Stimulated activated CD8-positive, alpha-beta memory T cell treated with anti-CD3 and anti-CD28 coated beads, Interleukin-7, amount 100 ng/mL, for 24 hours (primary cell): ENCODE measurements around the gene LSR.

Experiments
- DNase-seq: peaks from one replicate; pipeline ENCODE4 v3.0.0-alpha.2; 2020; ENCODE audit warnings: low read depth

Gene LSR

GRCh38 chr19:35247526-35248309 is 1.1 kb upstream of the LSR start:
- DNase-seq: no peak

DNA sequence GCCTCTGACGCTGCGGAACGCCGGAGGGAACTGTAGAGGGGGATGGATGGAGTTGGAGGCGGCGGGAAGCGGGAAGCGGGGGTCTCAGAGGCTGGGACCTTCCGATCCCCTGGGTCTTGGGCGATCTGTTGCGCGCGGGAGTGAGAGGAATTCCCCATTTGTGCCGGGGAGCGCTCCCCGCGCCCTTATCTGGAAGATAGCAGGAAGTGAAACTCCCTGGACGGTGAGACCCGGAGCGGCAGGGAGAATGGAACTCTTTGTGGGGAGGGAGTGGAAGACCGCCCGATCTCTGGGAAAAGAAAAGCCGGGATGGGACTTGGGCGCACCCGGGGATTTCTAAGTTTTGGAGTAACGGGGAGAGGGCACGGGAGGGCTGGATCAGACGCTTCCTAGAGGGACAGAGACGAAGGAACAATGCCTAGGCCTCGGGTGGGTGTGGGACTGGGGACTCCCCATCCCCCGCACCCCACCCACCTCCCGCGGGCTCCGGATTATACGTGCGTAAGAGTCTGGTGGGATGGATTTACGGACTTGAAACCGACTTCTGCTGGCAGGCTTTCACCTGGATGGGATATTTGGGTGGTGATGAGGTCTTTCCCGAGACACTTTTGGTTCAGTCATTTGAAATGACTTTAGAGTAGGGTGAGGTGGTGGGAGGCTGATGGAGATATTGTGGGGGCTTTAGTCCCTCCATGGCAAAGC is 495 bp downstream of the LSR start:
- no peak for DNase-seq

DNA sequence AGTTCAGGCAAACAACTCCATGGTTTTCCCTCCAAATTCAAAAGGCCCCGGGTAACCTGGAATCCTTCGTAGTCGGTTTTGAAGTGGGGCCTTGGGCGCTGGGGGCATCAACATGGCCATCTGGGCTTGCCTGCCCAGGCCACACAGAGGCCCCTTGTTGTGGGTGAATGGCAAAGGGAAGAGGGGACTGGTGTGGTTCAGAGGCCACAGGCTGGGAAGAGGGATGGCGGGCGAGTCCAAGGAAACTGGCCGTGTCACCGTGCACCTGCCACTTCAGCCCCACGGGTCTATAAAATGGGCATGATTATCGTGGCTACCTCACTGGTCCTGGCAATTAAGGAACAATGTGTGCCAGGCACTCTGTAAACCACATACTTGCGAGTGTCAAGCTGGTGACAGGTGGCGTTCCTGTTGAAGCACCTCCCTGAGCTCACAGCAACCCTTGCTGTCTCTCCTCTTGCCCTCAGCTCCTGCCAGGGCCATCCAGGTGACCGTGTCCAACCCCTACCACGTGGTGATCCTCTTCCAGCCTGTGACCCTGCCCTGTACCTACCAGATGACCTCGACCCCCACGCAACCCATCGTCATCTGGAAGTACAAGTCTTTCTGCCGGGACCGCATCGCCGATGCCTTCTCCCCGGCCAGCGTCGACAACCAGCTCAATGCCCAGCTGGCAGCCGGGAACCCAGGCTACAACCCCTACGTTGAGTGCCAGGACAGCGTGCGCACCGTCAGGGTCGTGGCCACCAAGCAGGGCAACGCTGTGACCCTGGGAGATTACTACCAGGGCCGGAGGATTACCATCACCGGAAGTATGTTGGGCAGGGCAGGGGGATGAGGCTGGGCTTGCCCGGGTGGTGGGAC is 1.3 kb downstream of the LSR start:
- DNase-seq: no peak

- DNase-seq: no peak
Measured at GRCh38 chr19:35251456-35251855, 2.7 kb downstream of the LSR start.

DNA sequence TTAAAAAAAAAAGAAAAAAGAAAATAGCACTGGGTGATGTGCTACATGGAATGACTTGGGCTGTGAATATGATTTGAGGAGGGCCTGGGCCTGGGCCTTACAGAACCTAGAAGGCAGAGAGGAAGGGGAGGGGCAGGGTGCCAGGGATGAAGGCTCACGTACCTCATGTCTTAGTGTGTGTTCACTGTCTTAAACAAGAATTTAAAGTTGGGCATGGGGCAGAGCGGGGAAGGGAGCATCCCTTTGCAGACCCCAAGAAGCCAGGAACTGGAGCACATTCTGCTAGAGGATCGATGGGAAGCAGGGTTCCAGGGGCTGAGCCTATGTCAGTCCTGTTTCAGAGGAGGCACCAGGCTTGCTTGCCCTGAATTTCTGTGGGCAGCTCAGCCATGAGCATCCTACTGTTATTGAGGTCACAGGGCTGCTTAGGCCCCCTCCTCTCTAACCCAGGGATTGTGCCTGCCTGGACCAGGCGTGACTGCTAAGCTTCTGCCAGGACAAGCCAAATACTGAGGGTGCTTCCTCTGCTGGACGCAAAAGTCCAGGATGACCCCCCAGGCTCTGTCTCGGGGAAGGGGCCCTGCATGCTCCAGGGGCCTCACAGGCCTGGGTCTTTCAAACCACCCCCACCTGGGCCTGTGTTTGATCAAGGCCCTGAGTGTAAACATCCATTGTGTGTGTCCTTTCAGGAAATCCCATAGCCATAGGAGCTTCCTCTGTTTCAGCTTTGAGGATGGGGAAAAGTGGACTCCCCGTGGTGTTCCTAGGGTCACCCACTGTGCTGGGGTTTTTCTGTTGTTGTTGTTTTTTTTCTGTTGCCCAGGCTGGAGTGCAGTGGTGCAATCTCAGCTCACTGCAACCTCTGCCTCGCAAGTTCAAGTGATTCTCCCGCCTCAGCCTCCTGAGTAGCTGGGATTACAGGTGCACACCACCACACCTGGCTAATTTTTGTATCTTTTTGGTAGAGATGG is 4.8 kb downstream of the LSR start:
- DNase-seq: no peak

- DNase-seq: no peak
Measured at GRCh38 chr19:35254341-35255297, 5.8 kb downstream of the LSR start.

DNA sequence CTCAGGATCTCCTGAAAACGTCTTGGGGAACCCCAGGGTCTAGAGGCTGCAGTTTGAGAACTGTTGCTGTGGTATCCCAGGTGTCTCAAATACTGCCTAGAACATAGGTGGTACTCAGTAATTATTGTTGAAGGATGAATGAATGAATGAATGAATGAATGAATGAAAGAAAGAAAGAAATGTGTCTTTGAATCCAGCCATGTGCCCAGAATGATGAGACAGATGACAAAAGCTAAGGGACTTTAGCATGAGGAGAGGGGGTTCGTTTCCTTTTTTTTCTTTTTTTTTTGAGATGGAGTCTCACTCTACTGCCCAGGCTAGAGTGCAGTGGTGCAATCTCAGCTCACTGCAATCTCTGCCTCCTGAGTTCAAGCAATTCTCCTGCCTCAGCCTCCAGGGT is 7.8 kb downstream of the LSR start:
- no peak for DNase-seq

- DNase-seq: no peak
Measured at GRCh38 chr19:35257113-35257461, 8.3 kb downstream of the LSR start.

- no peak for DNase-seq
Measured at GRCh38 chr19:35260694-35261304, 12.0 kb downstream of the LSR start.

DNA sequence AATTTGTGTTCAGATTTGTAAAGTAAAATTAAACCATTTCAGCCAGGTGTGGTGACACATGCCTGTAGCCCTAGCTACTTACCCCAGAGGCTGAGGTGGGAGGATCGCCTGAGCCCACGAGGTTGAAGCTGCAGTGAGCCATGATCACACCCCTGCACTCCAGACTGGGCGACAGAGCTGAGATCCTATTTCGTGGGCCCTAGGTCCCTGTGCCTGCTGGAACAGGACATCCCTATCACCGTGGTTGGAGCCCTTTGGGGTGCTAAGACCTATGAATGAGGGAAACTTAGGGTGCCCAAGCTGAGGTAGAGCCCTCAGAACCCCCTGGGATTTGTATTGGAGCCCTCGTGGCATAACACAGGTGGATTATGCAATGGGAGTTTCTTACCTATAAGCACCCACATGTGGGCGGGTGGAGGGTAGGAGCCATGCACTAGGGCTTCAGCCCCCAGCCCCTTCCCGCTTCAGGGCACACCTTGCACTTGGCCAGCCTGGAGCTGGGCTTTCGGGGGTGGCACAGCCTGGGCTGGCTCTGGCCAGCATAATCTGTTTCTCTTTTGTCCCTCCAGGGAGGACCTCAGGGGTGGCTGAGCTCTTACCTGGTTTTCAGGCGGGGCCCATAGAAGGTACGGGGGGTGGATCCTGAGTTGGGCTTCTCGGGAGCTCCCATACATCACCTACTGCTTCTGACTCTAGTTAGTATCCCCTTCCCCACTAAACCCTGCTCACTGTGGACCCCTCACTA is 12.7 kb downstream of the LSR start:
- DNase-seq: no peak

DNA sequence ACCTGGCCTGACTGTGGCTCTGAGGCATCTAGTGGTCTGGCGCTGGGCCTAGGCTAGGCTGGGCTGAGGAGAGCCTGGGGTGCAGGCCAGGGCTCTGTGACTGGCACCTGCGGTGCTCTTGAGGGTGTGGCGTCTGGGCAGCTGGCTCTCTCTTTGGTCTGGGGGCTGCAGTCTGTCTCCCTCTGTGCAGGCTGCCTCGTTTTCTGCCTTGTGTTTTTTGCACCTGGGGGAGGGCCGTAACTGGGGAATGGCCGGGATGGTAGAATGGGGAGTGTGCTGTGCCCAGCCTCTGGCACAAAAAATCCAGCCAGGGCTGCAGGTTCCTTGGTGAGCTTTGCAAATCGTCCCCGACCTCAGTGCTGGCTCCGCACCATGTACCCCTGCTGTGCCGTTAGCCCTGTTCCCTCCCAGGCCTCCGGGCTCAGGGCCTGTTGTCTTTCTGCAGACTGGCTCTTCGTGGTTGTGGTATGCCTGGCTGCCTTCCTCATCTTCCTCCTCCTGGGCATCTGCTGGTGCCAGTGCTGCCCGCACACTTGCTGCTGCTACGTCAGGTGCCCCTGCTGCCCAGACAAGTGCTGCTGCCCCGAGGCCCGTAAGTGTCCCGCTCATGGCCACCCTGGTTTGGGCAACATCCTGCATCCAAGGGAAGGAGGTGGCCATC is 13.4 kb downstream of the LSR start:
- DNase-seq: no peak

- no peak for DNase-seq
Measured at GRCh38 chr19:35264268-35265125, 15.7 kb downstream of the LSR start.

DNA sequence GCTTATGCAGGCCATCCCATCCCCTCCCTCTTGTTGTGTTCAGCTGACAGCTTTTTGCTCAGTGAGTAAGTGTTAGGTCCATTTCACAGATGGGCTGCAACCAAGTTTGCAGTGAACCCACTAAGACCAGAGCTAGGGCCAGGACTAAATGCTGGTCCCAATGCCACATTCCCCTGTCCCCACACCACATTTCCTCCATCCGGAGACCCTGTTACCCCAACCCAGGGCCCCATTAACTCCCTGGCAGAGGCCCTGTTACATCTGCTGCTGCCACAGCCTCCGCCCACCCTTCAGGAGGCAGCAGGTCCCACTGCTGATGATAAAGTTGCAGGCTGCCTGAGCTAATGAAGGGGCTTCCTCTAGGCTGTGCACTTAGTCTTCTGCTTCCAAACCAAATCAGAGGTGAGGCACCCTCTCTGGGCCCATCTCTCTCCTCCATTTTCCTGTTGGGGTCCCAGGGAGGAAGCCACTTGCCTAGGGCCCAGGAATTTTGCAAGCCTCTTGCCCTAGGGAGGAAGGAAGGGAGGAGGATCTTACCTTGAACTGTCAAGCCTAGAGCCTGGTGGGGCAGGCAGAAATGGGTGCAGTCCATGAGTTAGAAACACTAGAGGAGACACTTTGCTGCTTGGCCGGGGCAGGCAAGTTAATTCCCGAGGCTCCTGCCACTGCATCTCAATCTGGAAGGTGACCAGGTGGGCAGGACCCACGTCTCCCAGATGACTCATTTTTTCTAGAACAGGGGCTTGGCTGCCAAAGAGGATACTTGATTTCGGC is 16.5 kb downstream of the LSR start:
- no peak for DNase-seq

DNA sequence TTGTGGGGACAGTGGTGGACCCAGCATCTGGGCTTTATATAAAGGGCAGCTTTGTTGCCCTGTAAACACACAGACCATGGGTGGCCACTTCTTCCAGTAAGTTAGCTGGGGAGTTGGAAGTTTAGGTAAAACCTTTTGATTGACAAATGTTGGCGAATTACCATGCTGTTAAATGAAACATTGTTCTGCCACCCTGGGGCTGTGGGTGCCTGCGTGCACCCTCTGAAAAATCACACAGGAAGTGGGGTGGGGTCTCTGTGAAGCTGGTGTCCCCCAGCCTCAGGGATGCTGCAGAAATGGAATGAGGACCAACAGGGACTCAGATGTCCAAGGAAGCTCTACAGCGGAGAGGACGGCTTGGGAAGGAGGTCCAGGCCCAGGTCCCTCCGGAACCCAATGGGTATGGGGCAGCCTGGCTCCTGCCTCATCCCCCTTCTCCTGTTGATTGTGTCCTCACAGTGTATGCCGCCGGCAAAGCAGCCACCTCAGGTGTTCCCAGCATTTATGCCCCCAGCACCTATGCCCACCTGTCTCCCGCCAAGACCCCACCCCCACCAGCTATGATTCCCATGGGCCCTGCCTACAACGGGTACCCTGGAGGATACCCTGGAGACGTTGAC is 17.2 kb downstream of the LSR start:
- no peak for DNase-seq

- DNase-seq: no peak
Measured at GRCh38 chr19:35266520-35267352, 17.9 kb downstream of the LSR start.
